ENCODE measurements around the gene TOE1.
A peak's percentile ranks its signal among the peaks of the same experiment; 100 is the strongest.

The TOE1 gene

GRCh38 chr1:45326627-45327623 lies 13.0 kb upstream of the TOE1 start, which contains the start of gene HPDL:
HPDL (plus strand) TSS chr1:45326895; CDS start chr1:45327149, 254 bp downstream.
- DNase-seq = peak; percentile 94

- peak; percentile 53 for DNase-seq
These were observed 12.1 kb upstream of the TOE1 start for GRCh38 chr1:45327644-45328515.

GRCh38 chr1:45328680-45329079 lies 11.3 kb upstream of the TOE1 start:
- DNase-seq = no peak

- DNase-seq = no peak
These were observed 10.5 kb upstream of the TOE1 start for GRCh38 chr1:45329445-45329844.

- DNase-seq = no peak
These were observed 8.3 kb upstream of the TOE1 start for GRCh38 chr1:45331436-45332345.

- no peak for DNase-seq
These were observed 7.6 kb upstream of the TOE1 start for GRCh38 chr1:45332346-45332720.

- peak; percentile 58 for DNase-seq
These were observed 5.4 kb upstream of the TOE1 start for GRCh38 chr1:45334308-45335245.

- no peak for DNase-seq
These were observed 4.1 kb upstream of the TOE1 start for GRCh38 chr1:45335855-45336324.

GRCh38 chr1:45337630-45338325 lies 2.2 kb upstream of the TOE1 start:
- DNase-seq = no peak

GRCh38 chr1:45340816-45341466 lies 971 bp downstream of the TOE1 start:
- peak; percentile 65 for DNase-seq

GRCh38 chr1:45344499-45344898 lies 4.5 kb downstream of the TOE1 start:
- no peak for DNase-seq

- DNase-seq = no peak
These were observed 5.0 kb downstream of the TOE1 start for GRCh38 chr1:45345014-45345413.

GRCh38 chr1:45346473-45346872 lies 6.5 kb downstream of the TOE1 start:
- DNase-seq = no peak

GRCh38 chr1:45348020-45348419 lies 8.1 kb downstream of the TOE1 start:
- DNase-seq = no peak

- DNase-seq = no peak
These were observed 8.6 kb downstream of the TOE1 start for GRCh38 chr1:45348609-45348965.

GRCh38 chr1:45348966-45349677 lies 9.2 kb downstream of the TOE1 start:
- no peak for DNase-seq

GRCh38 chr1:45351508-45351907 lies 11.5 kb downstream of the TOE1 start:
- no peak for DNase-seq

- DNase-seq = peak; percentile 30
These were observed 13.7 kb downstream of the TOE1 start for GRCh38 chr1:45353685-45354084.

GRCh38 chr1:45354838-45355237 lies 14.9 kb downstream of the TOE1 start:
- no peak for DNase-seq
